Kidney epithelial cell (primary cell): ENCODE measurements around the gene CCDC112. TPM values are rescaled to one million over a fixed set of nuclear protein-coding genes. Genes with fewer than 3 reads are reported as not detected.

Source experiments
- DNase-seq: peaks from one replicate; pipeline ENCODE4 v3.0.0-alpha.2; 2010; ENCODE audit warnings: low read depth
- H3K27me3 ChIP-seq: 2 replicates; pipeline ENCODE4 v1.6.0; 2011; ENCODE audit warnings: low read length; ENCODE audit not compliant: control insufficient read depth, insufficient read depth
- H3K36me3 ChIP-seq: 2 replicates; pipeline ENCODE4 v1.5.1; 2011; ENCODE audit warnings: low read length; ENCODE audit not compliant: control insufficient read depth, insufficient read depth
- H3K4me3 ChIP-seq: 2 replicates; pipeline ENCODE4 v1.5.1; 2011; ENCODE audit warnings: low read depth, mild to moderate bottlenecking, control low read depth, low read length
- total RNA-seq: library from RNA; depleted of rRNA; stranded (reverse); fragments of >200 nt; gene quantifications from 2 replicates; pipeline ENCODE4 v1.2.3, GENCODE V29; 2015
- TF ChIP-seq, protein P1 (sequence below): IDR thresholded peaks from 2 replicates; pipeline ENCODE4 v1.5.1; 2011; ENCODE audit warnings: mild to moderate bottlenecking, moderate library complexity, low read length, control low read depth, inconsistent platforms; ENCODE audit not compliant: insufficient read depth, poor library complexity, severe bottlenecking

CCDC112 gene
- total RNA-seq, 1 donor from 2014 or later, result 22.2 TPM

DNA sequence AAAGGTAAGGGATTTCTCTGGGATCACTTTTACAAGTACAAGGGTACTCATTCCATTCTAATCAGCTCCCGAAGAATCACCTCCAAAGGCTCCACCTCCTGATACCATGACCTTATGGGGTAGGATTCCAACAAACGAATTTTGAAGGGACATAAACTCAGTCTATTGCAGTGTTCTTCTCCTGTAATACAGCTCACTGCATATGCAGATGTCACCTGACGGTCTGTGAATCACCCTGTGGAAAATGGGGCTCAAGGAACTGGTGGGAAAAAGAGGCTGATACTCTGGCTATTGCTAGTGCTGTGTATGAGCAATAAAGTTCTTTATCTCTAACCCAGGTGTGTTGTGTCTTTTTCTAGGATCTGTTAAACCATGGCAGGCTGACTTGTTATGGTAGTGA is 42.4 kb upstream of the CCDC112 start:
- no peak overlapping the region for H3K4me3 ChIP-seq
- H3K27me3 ChIP-seq, result no peaks in the 10 kb centered on the region
- H3K36me3 ChIP-seq, result no peaks in the 10 kb centered on the region
- no peak for DNase-seq
- TF ChIP-seq, protein P1, sequence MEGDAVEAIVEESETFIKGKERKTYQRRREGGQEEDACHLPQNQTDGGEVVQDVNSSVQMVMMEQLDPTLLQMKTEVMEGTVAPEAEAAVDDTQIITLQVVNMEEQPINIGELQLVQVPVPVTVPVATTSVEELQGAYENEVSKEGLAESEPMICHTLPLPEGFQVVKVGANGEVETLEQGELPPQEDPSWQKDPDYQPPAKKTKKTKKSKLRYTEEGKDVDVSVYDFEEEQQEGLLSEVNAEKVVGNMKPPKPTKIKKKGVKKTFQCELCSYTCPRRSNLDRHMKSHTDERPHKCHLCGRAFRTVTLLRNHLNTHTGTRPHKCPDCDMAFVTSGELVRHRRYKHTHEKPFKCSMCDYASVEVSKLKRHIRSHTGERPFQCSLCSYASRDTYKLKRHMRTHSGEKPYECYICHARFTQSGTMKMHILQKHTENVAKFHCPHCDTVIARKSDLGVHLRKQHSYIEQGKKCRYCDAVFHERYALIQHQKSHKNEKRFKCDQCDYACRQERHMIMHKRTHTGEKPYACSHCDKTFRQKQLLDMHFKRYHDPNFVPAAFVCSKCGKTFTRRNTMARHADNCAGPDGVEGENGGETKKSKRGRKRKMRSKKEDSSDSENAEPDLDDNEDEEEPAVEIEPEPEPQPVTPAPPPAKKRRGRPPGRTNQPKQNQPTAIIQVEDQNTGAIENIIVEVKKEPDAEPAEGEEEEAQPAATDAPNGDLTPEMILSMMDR, result no peak

DNA sequence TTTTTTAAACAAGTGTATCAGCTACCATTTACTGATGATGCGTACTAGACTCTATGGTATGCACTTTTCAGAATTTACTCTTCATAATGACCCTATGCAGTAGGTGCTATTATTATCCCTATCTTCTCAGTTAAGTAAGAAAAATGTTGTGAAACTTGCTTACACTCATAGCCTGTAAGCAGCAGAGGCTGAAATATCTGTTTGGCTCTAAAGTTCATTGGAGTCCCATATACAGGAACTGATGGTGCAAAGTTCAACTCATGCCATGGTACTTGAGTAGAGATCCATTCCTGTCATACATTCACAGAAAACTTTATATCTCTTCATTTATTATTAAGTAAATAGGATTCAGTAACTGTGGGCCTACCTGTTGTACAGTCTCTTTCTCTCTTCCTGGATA is 41.4 kb upstream of the CCDC112 start:
- H3K36me3 ChIP-seq, result no peaks in the 10 kb centered on the region
- DNase-seq, result no peak
- H3K4me3 ChIP-seq, result no peak overlapping the region
- TF ChIP-seq, protein P1, result no peak
- no peaks in the 10 kb centered on the region for H3K27me3 ChIP-seq

DNA sequence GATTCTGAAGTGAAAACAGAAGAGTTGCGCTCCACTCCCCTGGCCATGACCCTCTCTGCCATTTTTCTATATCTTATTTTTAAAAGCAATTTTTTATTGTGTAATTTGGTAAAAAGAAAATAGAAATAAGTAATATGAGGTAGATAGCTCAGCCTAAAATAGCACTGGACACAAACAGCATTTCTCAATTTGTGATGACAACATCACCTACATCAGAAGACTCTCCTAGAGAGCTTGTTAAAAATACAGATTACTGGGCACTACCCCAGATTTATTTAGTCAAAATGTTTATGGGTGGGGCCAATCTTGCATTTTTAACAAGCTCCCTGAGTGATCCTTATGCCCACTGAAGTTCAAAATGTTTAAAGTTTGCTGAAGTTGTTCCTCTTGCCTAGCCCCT is 40.5 kb upstream of the CCDC112 start:
- Histone ChIP-seq H3K27me3 (no peaks in the 10 kb centered on the region), H3K36me3 (no peaks in the 10 kb centered on the region), H3K4me3 (no peak overlapping the region)
- no peak for DNase-seq
- TF ChIP-seq, protein P1, result no peak

GRCh38 chr5:115336201-115336720 is 39.8 kb upstream of the CCDC112 start:
- H3K27me3 ChIP-seq, result no peaks in the 10 kb centered on the region
- no peaks in the 10 kb centered on the region for H3K36me3 ChIP-seq
- no peak for DNase-seq
- H3K4me3 ChIP-seq, result no peak overlapping the region
- TF ChIP-seq, protein P1, result no peak

- no peak overlapping the region for H3K4me3 ChIP-seq
- TF ChIP-seq, protein P1, result no peak
- H3K36me3 ChIP-seq, result no peaks in the 10 kb centered on the region
- DNase-seq, result no peak
- H3K27me3 ChIP-seq, result no peaks in the 10 kb centered on the region
Observed at GRCh38 chr5:115335301-115335700, 38.8 kb upstream of the CCDC112 start.

- Histone ChIP-seq H3K27me3 (no peaks in the 10 kb centered on the region), H3K36me3 (no peaks in the 10 kb centered on the region), H3K4me3 (no peak overlapping the region)
- TF ChIP-seq, protein P1, result no peak
- no peak for DNase-seq
Observed at GRCh38 chr5:115333164-115333563, 36.7 kb upstream of the CCDC112 start.
